ENCODE measurements around the gene LRRFIP1.

- TF ChIP-seq CTCF (IDR thresholded peaks at IDR 0.05) (no peak), EP300 (IDR thresholded peaks at IDR 0.05) (no peak), JUN (IDR thresholded peaks at IDR 0.05) (no peak), HMGXB4 (CRISPR knock-in tag; IDR thresholded peaks at IDR 0.05; ENCODE audit: borderline replicate concordance) (no peak), POLR2A (IDR thresholded peaks at IDR 0.05; ENCODE audit: low read length) (no peak), CEBPB (IDR thresholded peaks at IDR 0.05) (no peak), SREBF2 (IDR thresholded peaks at IDR 0.05) (no peak), MAZ (IDR thresholded peaks at IDR 0.05; ENCODE audit: borderline replicate concordance, low read depth, low read length) (no peak), RNF2 (IDR thresholded peaks at IDR 0.05; ENCODE audit: borderline replicate concordance, low read depth) (no peak), ELK1 (IDR thresholded peaks at IDR 0.05; ENCODE audit: low read depth, low read length) (no peak), CHD2 (IDR thresholded peaks at IDR 0.05; ENCODE audit: low read length, partially characterized antibody) (no peak), ZNF302 (CRISPR knock-in tag; IDR thresholded peaks at IDR 0.05) (no peak), BCL3 (IDR thresholded peaks at IDR 0.05) (no peak), KDM1A (IDR thresholded peaks at IDR 0.05; ENCODE audit: low read depth) (no peak)
These were observed 9.8 kb upstream of the LRRFIP1 start for GRCh38 chr2:237617587-237617982.

Measured in A549 (cell line).